Left colon (tissue), 2 donors: ENCODE results near the gene TRIO. TPM values are rescaled to one million over a fixed set of nuclear protein-coding genes. Genes with fewer than 3 reads are reported as not detected.
A peak's percentile ranks its signal among the peaks of the same experiment; 100 is the strongest.

Source experiments
- ATAC-seq: fragments of 200-7000 bp; cut with Tn5 transposase; one replicate; pipeline ENCODE4 v1.9.1; 2020; ENCODE audit warnings: mild to moderate bottlenecking, moderate library complexity
- DNase-seq, 2 donors: peaks; one replicate each; pipeline ENCODE4 v3.0.0-alpha.2; 2020
- intact Hi-C, 2 donors: fragments of 100-400 bp; cut with DNase I in 1 of 2; cut with micrococcal nuclease in 1 of 2; formaldehyde crosslinking; loops; one replicate each; pipeline versions ENCODE4 v1.11.2 to v1.14.0; 2022; cut with DNase I, micrococcal nuclease
- total RNA-seq, 2 donors: library from RNA; stranded (reverse); fragmentation: NEBNext Ultra II Directional; extraction: Animal tissue kit (Norgen Biotek cat#: 25700); gene quantifications; one replicate each; pipeline ENCODE4 v1.2.1, GENCODE V29; 2021
- donor health status: DM: no; HTN: no; CAD: no.
- donor health status: DM: yes; HTN: yes; CAD: no.

TRIO gene
- total RNA-seq, 2 donors from 2014 or later = 140 to 181 TPM

DNA sequence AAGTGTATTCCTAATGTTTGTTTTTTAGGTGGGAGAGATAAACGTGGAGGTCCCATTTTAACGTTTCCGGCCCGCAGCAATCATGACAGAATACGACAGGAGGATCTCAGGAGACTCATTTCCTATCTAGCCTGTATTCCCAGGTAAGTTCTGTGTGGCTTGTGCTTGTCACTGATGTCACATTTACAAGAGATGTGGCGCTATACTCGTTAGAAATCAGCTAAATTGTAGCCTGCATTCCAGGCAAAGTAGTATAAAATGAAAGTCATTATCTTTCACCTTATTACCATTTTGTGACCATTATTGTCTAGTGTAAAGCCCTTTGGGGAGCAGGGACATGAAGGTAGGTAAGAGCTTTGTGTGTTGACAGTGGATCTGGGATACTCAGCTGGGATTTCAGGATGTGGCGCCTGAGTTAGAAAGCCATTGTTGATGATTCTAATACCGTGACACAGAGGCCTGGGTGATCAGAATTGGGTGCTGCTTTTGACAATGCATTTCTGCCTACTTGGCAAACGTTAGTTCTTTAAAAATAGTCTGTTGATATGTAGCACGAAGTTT lies 137.2 kb downstream of the TRIO start:
- ATAC-seq (no peak), DNase-seq (no peak)
- intact Hi-C loops = loop anchor here in 1 of 2 donors (10.0 kb wide), 1 partner anchor 156 kb away; no protein-coding TSS in a partner anchor

- DNase-seq (no peak), ATAC-seq (no peak)
- intact Hi-C loops = loop anchor here in 1 of 2 donors (10.0 kb wide), 1 partner anchor 157 kb away; no protein-coding TSS in a partner anchor
Measured at GRCh38 chr5:14281746-14282181, 138.6 kb downstream of the TRIO start.

- ATAC-seq (no peak), DNase-seq (no peak)
- intact Hi-C loops = loop anchor here in 1 of 2 donors (10.0 kb wide), 1 partner anchor 158 kb away; no protein-coding TSS in a partner anchor
Measured at GRCh38 chr5:14283139-14283538, 140.0 kb downstream of the TRIO start.

DNA sequence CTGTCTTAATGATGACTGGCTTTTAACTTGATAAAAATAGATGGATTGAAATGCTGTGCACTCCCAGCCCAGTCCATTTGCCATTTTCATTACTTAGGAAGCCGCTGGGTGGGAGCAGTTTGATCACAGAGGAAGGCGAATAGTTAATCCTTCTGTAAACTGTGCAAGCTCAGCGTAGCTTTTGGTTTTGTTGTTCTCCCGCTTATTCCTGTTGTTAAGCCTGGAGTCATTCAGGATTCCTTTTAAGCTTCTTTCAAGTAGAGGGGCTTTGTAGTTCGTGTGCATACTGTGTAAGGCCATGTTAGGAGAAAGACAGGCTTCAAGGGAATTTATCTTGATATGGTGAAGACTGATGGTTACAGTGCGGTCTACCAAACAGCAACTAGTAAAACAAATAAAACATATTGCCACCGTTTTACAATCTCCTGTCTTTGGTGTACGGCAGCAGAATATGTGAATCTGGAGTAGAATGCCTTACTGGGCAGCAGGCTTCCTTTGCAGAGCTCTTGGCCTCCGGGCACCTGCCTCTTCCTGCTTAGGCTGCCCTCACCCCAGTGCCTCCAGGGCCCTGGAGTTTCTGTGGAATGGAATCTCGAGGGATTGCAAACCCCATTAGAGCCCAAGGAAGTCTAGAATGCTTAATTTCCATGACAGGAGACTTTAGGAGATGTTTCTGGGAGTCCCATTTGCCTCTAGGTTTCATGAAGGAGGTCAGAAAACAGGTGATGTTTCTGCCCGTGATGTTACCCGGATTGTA lies 141.4 kb downstream of the TRIO start:
- no peak for DNase-seq
- no peak for ATAC-seq
- intact Hi-C loops = loop anchor here in 1 of 2 donors (10.0 kb wide), 1 partner anchor 160 kb away; no protein-coding TSS in a partner anchor

- intact Hi-C loops = loop anchor here in 1 of 2 donors (10.0 kb wide), 1 partner anchor 161 kb away; no protein-coding TSS in a partner anchor
- no peak for ATAC-seq
- DNase-seq = no peak
Measured at GRCh38 chr5:14286007-14286406, 142.9 kb downstream of the TRIO start.

DNA sequence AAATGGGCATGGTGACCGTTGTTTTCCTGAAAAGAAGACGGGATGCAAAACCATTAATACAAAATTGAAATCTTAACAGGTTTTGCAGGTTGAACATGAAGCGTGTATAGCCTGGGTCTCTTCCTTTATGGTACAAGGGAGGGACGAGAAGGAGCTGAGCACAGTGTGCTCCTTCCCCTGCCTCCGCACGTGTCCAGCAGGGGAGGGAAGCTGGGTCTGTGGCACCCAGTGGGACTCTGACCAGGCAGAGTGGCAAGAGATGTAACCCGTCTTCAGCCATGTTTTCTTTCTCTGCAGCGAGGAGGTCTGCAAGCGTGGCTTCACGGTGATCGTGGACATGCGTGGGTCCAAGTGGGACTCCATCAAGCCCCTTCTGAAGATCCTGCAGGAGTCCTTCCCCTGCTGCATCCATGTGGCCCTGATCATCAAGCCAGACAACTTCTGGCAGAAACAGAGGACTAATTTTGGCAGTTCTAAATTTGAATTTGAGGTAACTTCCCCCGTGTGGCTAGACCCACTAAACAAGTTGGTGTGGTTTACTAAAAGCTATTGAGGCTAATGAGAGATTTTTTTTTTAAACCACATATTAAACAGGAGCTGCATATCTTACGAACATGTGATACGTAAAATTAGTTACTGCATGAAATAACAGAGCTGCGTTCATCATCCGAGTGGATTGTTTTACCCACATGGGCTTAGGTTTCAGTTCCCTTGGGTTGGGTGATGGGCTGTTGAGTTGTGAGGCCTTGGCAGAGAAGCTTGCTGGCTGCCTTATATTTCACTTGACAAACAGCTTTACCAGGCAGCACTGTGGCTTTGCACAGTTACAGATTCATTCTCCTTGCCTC lies 143.7 kb downstream of the TRIO start:
- ATAC-seq (no peak), DNase-seq (no peak)
- intact Hi-C loops = loop anchor here in 1 of 2 donors (10.0 kb wide), 1 partner anchor 162 kb away; no protein-coding TSS in a partner anchor

GRCh38 chr5:14292766-14293658 lies 149.9 kb downstream of the TRIO start:
- ATAC-seq (no peak), DNase-seq (no peak)
- intact Hi-C loops = loop anchor here in 1 of 2 donors (10.0 kb wide), 1 partner anchor 308 kb away; no protein-coding TSS in a partner anchor

DNA sequence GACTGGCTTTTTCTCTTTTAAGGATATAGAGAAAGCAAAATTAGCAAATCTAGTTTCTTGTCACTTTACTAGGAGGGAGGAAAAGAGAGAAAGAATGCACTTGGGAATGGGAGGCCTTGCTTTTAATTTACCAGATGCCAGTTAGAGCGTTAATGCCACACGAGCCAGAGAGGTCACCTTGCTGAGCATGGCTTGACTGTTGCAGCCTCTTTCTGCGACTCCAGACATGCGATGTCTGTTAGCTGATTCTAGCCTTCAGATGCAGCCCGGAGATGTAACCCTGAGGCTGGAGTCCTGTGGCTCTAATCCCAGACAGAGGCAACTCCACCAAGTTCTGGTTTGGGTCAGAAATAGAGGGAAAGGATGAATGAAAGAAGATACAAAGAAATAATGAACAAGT lies 152.5 kb downstream of the TRIO start:
- DNase-seq = no peak
- intact Hi-C loops = loop anchor here in 1 of 2 donors (10.0 kb wide), 1 partner anchor 311 kb away; no protein-coding TSS in a partner anchor
- no peak for ATAC-seq

GRCh38 chr5:14296533-14297331 lies 153.6 kb downstream of the TRIO start:
- no peak for DNase-seq
- intact Hi-C loops = loop anchor here in 1 of 2 donors (10.0 kb wide), 1 partner anchor 312 kb away; no protein-coding TSS in a partner anchor
- no peak for ATAC-seq

DNA sequence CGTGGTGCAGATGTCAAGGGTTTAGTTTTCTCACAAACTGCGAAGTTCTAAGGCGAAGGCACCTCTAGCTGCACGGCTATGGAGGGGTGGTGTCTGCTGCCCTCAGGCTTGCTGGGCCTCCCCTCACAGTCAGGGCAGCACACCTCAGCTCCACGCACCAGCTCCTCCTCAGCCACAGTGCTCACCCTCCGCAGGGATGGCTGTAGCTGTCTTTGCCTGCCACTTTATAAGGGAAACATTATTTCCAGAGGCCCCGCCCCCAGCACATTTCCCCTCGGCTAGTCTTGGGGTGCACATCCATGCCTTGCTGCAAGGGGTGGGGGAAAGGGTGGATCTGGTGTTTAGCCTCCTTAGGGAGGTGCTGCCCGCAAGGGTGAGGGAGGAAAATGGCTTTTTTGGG lies 154.6 kb downstream of the TRIO start:
- no peak for DNase-seq
- intact Hi-C loops = loop anchor here in 1 of 2 donors (10.0 kb wide), 1 partner anchor 313 kb away; no protein-coding TSS in a partner anchor
- ATAC-seq = no peak

- DNase-seq (no peak), ATAC-seq (no peak)
- intact Hi-C loops = loop anchor here in 1 of 2 donors (10.0 kb wide), 1 partner anchor 313 kb away; no protein-coding TSS in a partner anchor
Measured at GRCh38 chr5:14298126-14298847, 155.1 kb downstream of the TRIO start.

GRCh38 chr5:14299666-14300065 lies 156.5 kb downstream of the TRIO start:
- DNase-seq (no peak), ATAC-seq (no peak)
- intact Hi-C loops = loop anchor here in 1 of 2 donors (10.0 kb wide), 1 partner anchor 315 kb away; no protein-coding TSS in a partner anchor

DNA sequence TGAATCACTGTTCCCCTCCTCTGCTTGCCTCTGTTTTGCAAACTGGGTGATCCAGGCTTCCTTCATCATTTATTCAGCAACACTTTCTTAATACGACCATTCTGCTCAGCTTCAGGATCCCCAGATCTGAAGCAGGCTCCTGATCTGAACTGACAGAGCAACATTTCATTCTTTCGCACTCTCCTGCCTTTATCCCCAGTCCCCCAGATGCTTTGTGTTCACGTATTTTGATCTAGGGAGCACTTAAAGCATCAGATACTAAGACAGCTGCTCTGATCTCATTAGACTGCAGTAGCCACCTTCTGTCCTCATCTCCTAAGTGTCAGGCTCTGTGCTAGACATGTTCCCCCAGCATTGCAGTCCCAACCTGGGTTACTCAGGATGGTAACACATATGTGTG lies 158.0 kb downstream of the TRIO start:
- DNase-seq (no peak), ATAC-seq (no peak)
- intact Hi-C loops = no loop called here

GRCh38 chr5:14302330-14302729 lies 159.2 kb downstream of the TRIO start:
- ATAC-seq (no peak), DNase-seq (no peak)
- intact Hi-C loops = no loop called here

DNA sequence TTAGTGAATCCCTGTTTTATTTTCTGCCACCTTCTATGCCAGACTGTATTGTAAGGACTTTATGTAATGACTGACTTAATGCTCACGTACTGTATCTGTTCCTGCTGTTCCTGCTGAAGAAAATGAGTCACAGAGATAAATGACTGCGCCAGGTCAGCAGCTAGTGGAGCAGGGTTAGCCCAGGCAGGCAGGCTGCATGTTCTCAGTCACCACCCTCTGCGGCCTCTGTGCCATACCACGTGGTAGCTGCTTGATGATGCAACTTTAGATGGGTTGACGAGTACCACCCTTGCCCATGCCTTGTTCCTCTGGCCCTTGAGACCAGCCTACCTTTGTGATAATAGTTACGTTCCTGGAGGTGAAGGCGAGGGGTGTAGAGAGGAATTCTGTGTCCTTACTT lies 161.9 kb downstream of the TRIO start:
- DNase-seq (no peak), ATAC-seq (peak; percentile 69)
- intact Hi-C loops = no loop called here

DNA sequence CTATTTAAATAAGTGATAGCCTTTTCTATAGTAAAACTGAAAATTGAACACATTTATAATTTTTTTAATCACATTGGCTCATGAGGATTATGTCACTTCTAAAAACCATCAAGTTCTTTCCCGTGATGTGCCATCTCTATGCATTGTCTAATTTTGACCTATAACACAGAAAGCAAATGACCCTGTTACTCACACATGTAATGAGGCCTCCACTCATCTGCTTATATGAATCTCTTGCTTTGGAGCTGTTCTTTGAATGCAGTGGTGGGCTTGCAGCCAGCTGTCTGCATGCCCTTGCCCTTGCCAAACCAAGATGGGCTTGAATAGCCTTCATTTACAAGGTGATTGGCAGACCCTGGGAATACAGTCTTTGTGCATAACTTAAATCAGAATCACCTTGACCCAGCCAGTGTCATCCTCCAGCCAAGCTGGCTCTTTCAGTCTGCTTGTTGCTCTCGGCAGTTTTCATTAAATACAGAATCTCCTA lies 163.2 kb downstream of the TRIO start:
- ATAC-seq = no peak
- intact Hi-C loops = no loop called here

More for the DNA sequence above, 163.2 kb downstream of the TRIO start:
- DNase-seq = no peak
